CD4-positive, alpha-beta T cell treated with Interleukin-2 at 100 ng/mL for 4 hours (primary cell): ENCODE results near the gene MAGI2.
"Not testable (repeated sequence)": the region's sequence is repeated elsewhere in the genome, so short reads cannot be mapped to it uniquely, and the experiment has no call there.

Experiments used
- DNase-seq: peaks from one replicate; pipeline ENCODE4 v3.0.0-alpha.2; 2020; ENCODE audit warnings: low spot score

The MAGI2 gene

DNA sequence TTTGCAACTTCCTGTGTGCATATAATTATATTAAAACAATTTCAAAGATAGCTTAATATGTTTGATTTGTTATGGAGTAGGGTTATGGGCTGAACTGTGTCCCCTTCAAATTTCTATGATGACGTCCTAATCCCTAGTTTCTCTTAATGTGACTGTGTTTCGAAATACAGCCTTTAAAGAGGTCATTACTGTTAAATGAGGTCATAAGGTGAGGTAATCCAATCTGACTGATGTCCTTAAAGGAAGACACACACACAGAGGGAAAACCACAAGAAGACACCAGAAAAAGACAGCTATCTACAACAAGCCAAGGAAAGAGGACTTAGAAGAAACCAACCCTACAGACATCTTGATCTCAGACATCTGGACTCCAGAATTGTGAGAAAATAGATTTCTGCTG, 407.4 kb downstream of the MAGI2 start:
- DNase-seq, result no peak

DNA sequence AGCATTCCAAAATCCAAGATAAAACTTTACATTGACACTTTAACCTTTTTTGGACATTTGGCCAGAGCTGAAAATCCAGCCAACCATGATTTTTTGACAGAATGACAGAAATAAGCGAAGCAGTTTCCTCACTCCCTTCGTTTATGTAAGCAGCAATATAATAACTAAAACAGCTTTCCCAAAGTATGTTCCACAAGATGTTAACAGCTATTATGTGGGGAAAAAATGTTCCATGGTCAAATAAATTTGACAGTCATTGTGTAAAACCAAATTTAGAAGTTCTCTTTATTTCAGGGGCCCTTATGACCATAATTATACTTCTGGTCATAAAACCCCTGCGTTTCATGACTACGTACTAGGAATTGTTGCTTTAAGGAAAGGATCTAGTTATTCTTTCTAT, 416.5 kb downstream of the MAGI2 start:
- DNase-seq, result no peak

- no peak for DNase-seq
These were observed 417.1 kb downstream of the MAGI2 start for GRCh38 chr7:79036356-79036755.

- DNase-seq, result no peak
These were observed 417.6 kb downstream of the MAGI2 start for GRCh38 chr7:79035858-79036257.

DNA sequence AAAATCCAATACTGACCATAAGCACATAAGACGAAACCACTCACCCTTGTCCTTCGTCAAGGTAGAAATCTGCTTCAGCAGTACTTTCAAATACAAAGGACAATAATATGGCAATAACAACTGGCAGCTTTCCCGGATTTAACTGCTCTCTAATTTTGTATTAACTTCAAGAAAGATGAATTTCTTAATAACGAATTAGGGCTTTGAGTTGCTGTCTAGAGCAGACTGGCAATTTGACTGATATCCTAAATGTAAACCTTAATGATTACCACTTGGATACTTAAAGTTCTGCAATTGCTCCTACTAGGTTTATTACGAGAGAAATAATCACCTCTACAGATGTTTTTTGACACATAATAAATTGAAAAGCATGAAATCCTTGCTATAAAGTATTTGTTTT, 418.7 kb downstream of the MAGI2 start:
- no peak for DNase-seq

GRCh38 chr7:79019711-79020110, 433.8 kb downstream of the MAGI2 start:
- DNase-seq, result not testable (repeated sequence)

GRCh38 chr7:79011921-79012320, 441.5 kb downstream of the MAGI2 start:
- no peak for DNase-seq

- DNase-seq, result no peak
These were observed 443.8 kb downstream of the MAGI2 start for GRCh38 chr7:79009647-79010046.

DNA sequence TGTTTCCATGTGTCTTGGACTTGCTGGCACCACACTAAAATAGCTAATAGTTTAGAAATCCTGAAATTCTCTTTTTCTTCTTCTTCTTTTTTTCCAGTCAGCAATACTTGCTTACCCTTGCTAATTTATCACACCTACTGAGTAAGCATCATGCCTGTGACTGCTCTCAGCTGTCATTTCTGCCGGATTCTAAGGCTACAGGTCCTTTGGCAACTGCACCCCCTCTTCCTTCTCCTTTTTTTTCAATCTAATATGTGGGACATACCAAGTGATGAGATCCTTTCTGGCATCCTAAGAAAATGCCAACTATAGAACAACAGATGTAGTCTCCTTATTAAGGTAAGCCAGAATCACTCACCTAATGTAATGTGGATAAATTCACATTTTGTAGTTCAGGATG, 444.7 kb downstream of the MAGI2 start:
- DNase-seq, result no peak

- no peak for DNase-seq
These were observed 457.5 kb downstream of the MAGI2 start for GRCh38 chr7:78996013-78996412.

DNA sequence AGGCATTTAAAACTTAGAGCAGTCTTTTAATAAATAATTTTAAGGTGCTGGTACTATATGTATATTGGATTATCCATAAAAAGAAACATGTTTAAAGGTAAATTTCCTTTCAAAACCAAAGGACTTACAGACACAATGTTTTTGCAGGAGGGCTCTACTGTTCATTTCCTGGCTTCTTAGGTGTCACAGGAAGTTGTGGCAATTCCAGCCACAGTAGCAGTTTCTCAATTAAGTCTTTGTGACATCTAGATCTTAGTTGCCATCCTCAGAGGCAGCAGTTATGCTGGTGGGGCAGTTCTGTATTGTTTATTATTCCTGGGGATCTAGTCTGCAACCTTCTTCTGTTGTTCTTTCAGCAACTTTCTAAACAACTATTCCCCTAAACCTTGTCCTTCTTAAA, 460.1 kb downstream of the MAGI2 start:
- DNase-seq, result no peak

- DNase-seq, result no peak
These were observed 468.0 kb downstream of the MAGI2 start for GRCh38 chr7:78985509-78985908.

GRCh38 chr7:78983483-78983882, 470.0 kb downstream of the MAGI2 start:
- DNase-seq, result no peak

DNA sequence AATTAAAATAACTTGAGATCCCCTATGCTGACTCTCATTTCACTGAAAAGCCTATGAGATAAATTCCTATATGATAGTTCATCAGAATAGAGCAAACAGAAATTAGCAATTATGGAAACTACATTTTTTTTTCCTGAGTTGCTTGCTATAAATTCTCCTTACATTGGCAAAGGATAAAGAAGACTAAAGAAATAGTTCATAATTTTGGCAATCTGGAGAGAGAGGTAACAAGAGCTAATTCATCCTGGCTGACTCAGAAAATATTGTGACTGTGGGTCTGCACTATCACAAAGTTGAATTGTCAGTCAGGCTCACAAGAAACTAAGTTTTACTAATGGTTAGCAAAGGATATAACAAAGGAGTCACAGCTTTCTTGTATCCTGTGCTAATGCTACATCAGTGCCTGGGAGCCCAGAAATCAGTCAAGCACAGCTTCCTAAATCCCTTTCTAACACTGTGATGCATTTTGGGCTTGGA, 483.0 kb downstream of the MAGI2 start:
- no peak for DNase-seq

- DNase-seq, result no peak
These were observed 484.5 kb downstream of the MAGI2 start for GRCh38 chr7:78968951-78969350.

- not testable (repeated sequence) for DNase-seq
These were observed 485.9 kb downstream of the MAGI2 start for GRCh38 chr7:78967561-78967960.

- DNase-seq, result no peak
These were observed 486.4 kb downstream of the MAGI2 start for GRCh38 chr7:78967046-78967445.

DNA sequence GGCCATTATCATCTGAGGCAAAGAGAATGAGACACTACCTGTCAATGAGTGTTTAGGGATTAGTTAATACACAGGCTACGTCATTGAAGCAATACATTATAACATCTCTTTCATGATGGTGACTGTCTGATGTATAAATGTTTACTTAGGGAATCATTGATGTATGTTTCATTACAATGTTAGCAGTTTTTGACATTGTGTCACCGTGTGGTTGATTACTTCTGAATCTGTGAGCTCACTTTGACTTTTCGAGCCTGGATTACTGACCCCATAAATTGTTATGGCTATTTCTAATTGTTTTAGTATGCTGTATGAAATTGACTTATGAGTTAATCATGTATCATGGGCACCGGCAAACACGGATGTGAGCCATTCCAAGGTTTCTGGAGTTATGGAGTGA, 494.0 kb downstream of the MAGI2 start:
- no peak for DNase-seq

- DNase-seq, result no peak
These were observed 498.1 kb downstream of the MAGI2 start for GRCh38 chr7:78955329-78955728.

GRCh38 chr7:78953726-78954363, 499.6 kb downstream of the MAGI2 start:
- no peak for DNase-seq

DNA sequence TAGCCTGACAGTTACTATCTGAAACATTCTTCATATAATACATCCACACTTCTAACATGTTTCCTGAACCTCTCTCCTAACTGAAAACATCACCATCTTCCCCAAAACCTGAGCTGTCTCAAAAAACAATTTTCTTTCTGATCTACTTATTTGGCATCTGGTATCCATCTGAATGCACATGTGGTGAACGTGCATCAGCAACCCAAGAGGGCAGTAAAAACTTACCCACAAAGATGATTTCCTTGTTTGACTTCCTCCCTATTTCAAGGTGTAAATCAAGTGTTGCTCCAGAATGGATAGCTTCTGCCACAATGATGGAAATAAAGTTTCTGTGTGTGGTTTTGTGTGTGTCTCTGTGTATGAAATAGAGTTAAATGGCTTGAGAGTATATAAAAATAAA, 500.4 kb downstream of the MAGI2 start:
- DNase-seq, result no peak

DNA sequence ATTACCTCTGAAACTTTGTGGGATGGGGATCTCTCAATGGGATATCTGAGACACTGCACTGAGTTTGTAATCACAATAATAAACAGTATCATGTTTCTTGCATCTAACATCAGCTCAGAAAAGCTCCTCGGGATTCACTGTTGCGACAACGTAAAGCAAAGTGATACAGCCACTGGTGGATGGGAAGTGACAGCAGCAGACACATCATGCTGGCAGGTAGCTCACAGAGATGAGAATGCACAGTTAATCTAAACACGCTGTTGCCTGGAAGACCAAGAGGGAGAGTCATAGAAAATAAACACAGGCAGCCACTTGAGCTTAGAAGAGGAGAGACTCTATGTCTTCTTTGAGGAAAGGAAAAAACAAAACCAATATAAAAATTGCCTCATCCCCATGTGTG, 513.8 kb downstream of the MAGI2 start:
- DNase-seq, result no peak

DNA sequence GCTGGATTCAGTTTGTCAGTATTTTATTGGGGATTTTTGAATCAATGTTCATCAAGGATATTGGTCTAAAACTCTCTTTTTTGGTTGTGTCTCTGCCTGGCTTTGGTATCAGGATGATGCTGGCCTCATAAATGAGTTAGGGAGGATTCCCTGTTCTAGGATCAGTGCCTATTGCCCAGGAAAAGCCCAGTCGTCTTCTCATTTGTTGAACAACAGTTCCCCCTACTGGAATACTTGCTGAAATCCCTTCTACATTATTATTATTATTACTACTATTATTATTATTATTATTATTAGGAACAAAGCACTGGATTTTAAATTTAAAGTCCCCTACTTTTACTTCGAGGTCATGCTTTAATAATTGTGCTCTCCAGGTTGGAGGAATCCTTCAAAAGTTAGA, 528.9 kb downstream of the MAGI2 start:
- DNase-seq, result no peak

- no peak for DNase-seq
These were observed 540.7 kb downstream of the MAGI2 start for GRCh38 chr7:78912781-78913180.

DNA sequence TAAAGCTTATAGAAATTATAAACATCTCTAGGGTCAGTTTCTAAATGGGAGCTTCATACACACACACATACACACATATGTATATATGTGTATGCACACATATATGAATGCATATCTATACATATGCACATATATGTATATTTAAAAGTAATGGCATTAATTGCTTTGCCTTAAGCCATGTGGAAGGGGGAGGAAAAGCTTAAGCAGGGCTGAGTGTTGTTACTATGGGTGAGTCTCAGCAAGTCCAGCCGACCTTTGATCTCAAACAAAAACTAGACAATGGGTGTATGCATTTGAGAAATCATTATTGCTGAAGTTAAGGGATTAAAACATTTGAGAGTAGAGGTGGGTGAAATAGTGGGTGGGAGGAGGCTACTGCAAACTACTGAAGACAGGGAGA, 546.7 kb downstream of the MAGI2 start:
- no peak for DNase-seq
